A549 (cell line): ENCODE data around the gene MAGEA8. TPM values are rescaled to one million over a fixed set of nuclear protein-coding genes. Genes with fewer than 3 reads are reported as not detected.

Source experiments
- ATAC-seq, 2 experiments: fragments of 200-7000 bp in 1 of 2; fragments of >200 bp in 1 of 2; cut with Nextera tagmentation in 1 of 2; cut with Tn5 transposase in 1 of 2; 3 replicates each; pipeline versions ENCODE4 v1.8.0 to v1.9.1; 2018 to 2020; ENCODE audit warnings: mild to moderate bottlenecking in 1 of 2, moderate library complexity in 1 of 2
- CTCF ChIA-PET: fragments of 300-600 bp; sonication (Branson Sonifier 250); formaldehyde crosslinking; extraction: SDS; loops from one replicate; lab custom pipeline; 2021; ENCODE audit warnings: antibody characterized with exemption, inconsistent platforms; lab: Yijun Ruan, JAX
- POLR2A ChIA-PET: fragments of 350-600 bp; formaldehyde crosslinking; extraction: SDS; loops from one replicate; lab custom pipeline; 2021; ENCODE audit warnings: antibody characterized with exemption, inconsistent platforms; lab: Yijun Ruan, JAX
- DNase-seq, 2 experiments: peaks; one replicate each; pipeline versions ENCODE4 v3.0.0 to v3.0.0-alpha.2; 2011 to 2016; ENCODE audit warnings: low read depth in 1 of 2, low spot score in 1 of 2
- FAIRE-seq: peaks from 2 replicates; lab custom pipeline; 2011; peaks lifted over from hg19 to GRCh38; lab: Jason Lieb, UNC
- H3K27ac ChIP-seq, 2 experiments: fragments of >200 bp; sonication (Bioruptor Twin); formaldehyde crosslinking; 3 replicates each; pipeline ENCODE4 v1.5.1; 2016 to 2017
- H3K4me1 ChIP-seq: fragments of >200 bp; sonication (Bioruptor Twin); formaldehyde crosslinking; 3 replicates; pipeline ENCODE4 v1.6.1; 2016
- H3K4me2 ChIP-seq: fragments of >200 bp; sonication (Bioruptor Twin); formaldehyde crosslinking; 3 replicates; pipeline ENCODE4 v1.6.1; 2016
- H3K4me3 ChIP-seq: fragments of >200 bp; sonication (Bioruptor Twin); formaldehyde crosslinking; 3 replicates; pipeline ENCODE4 v1.5.1; 2016
- H3K9me3 ChIP-seq: fragments of >200 bp; sonication (Bioruptor Twin); formaldehyde crosslinking; 3 replicates; pipeline ENCODE4 v1.6.1; 2016
- BCL3 ChIP-seq: fragments of >200 bp; sonication (Bioruptor Twin); formaldehyde crosslinking; IDR thresholded peaks from 3 replicates; pipeline ENCODE4 v1.6.1; 2016
- CBX2 ChIP-seq: fragments of 200-600 bp; sonication (generic); IDR thresholded peaks from 2 replicates; pipeline ENCODE4 v1.6.1; 2016; ENCODE audit warnings: low read depth, mild to moderate bottlenecking, borderline replicate concordance
- CBX8 ChIP-seq: fragments of 200-600 bp; sonication (generic); IDR thresholded peaks from 2 replicates; pipeline ENCODE4 v1.6.1; 2016
- EHMT2 ChIP-seq: fragments of 200-600 bp; sonication (generic); IDR thresholded peaks from 2 replicates; pipeline ENCODE4 v1.6.1; 2016; ENCODE audit warnings: antibody characterized with exemption, low read depth, mild to moderate bottlenecking, moderate library complexity
- ELK1 ChIP-seq: fragments of 150-350 bp; IDR thresholded peaks from 2 replicates; pipeline ENCODE4 v1.6.1; 2014; ENCODE audit warnings: low read depth, mild to moderate bottlenecking, low read length
- ESRRA ChIP-seq: fragments of 150-350 bp; IDR thresholded peaks from 2 replicates; pipeline ENCODE4 v1.6.1; 2014; ENCODE audit warnings: mild to moderate bottlenecking, low read length, borderline replicate concordance
- FOSB ChIP-seq: fragments of 250-450 bp; sonication (Bioruptor Pico); IDR thresholded peaks from 2 replicates; pipeline ENCODE4 v1.5.0; 2020; ENCODE audit warnings: mild to moderate bottlenecking, moderate library complexity
- FOSL2 ChIP-seq, 2 experiments: fragments of 450-650 bp in 1 of 2; fragments of >200 bp in 1 of 2; sonication (Bioruptor Twin) in 1 of 2; formaldehyde crosslinking; IDR thresholded peaks; 2 replicates each; pipeline versions ENCODE4 v1.5.0 to v1.6.1; 2016 to 2020; ENCODE audit warnings: mild to moderate bottlenecking in 1 of 2, moderate library complexity in 1 of 2
- GATA3 ChIP-seq: IDR thresholded peaks from 2 replicates; pipeline ENCODE4 v1.6.1; 2012; ENCODE audit warnings: borderline replicate concordance
- HDAC2 ChIP-seq: fragments of 200-600 bp; sonication (generic); IDR thresholded peaks from 2 replicates; pipeline ENCODE4 v1.6.1; 2016
- HEYL ChIP-seq: fragments of 250-450 bp; sonication (Bioruptor Pico); IDR thresholded peaks from 2 replicates; pipeline ENCODE4 v1.8.0; 2021; ENCODE audit warnings: mild to moderate bottlenecking, moderate library complexity
- HMGXB4 ChIP-seq: fragments of 250-450 bp; sonication (Bioruptor Pico); IDR thresholded peaks from 2 replicates; pipeline ENCODE4 v1.5.0; 2021; ENCODE audit warnings: mild to moderate bottlenecking, moderate library complexity, borderline replicate concordance
- HOXB13 ChIP-seq: fragments of 250-450 bp; sonication (Bioruptor Pico); IDR thresholded peaks from 2 replicates; pipeline ENCODE4 v1.5.0; 2020; ENCODE audit warnings: low read depth, mild to moderate bottlenecking, moderate library complexity
- JUN ChIP-seq, 2 experiments: fragments of >200 bp; sonication (Bioruptor Twin); formaldehyde crosslinking; IDR thresholded peaks; 2 replicates in 1 of 2; 3 replicates in 1 of 2; pipeline ENCODE4 v1.6.1; 2016 to 2017
- KDM1A ChIP-seq: fragments of 200-600 bp; sonication (generic); IDR thresholded peaks from 2 replicates; pipeline ENCODE4 v1.6.1; 2016; ENCODE audit warnings: low read depth, mild to moderate bottlenecking
- KDM5A ChIP-seq: fragments of 200-600 bp; sonication (generic); IDR thresholded peaks from 2 replicates; pipeline ENCODE4 v1.6.1; 2016; ENCODE audit warnings: antibody characterized with exemption, mild to moderate bottlenecking
- MAFK ChIP-seq: fragments of 450-650 bp; IDR thresholded peaks from 2 replicates; pipeline ENCODE4 v1.6.1; 2014; ENCODE audit not compliant: partially characterized antibody
- MAZ ChIP-seq: fragments of 150-350 bp; IDR thresholded peaks from 2 replicates; pipeline ENCODE4 v1.6.1; 2014; ENCODE audit warnings: antibody characterized with exemption, low read depth, low read length, borderline replicate concordance
- NR3C1 ChIP-seq: fragments of >200 bp; sonication (Bioruptor Twin); formaldehyde crosslinking; IDR thresholded peaks from 3 replicates; pipeline ENCODE4 v1.6.1; 2017
- POLR2AphosphoS2 ChIP-seq: conservative IDR thresholded peaks from 2 replicates; pipeline ENCODE4 v1.6.1; 2012; ENCODE audit warnings: low read length, improper control_type of control experiment, inconsistent platforms
- RARB ChIP-seq: fragments of 250-450 bp; sonication (Bioruptor Pico); IDR thresholded peaks from 2 replicates; pipeline ENCODE4 v1.8.0; 2021; ENCODE audit warnings: mild to moderate bottlenecking, moderate library complexity
- RFX5 ChIP-seq: fragments of 450-650 bp; IDR thresholded peaks from 2 replicates; pipeline ENCODE4 v1.7.1; 2014; ENCODE audit warnings: antibody characterized with exemption, mild to moderate bottlenecking, moderate library complexity
- RNF2 ChIP-seq: fragments of 200-600 bp; sonication (generic); IDR thresholded peaks from 2 replicates; pipeline ENCODE4 v1.6.1; 2016; ENCODE audit warnings: low read depth, mild to moderate bottlenecking, antibody characterized with exemption, moderate library complexity, borderline replicate concordance
- SREBF2 ChIP-seq: fragments of 450-650 bp; IDR thresholded peaks from 2 replicates; pipeline ENCODE4 v1.6.1; 2014; ENCODE audit warnings: mild to moderate bottlenecking, moderate library complexity
- TFCP2L1 ChIP-seq: fragments of 250-450 bp; sonication (Bioruptor Pico); IDR thresholded peaks from 2 replicates; pipeline ENCODE4 v1.5.0; 2021; ENCODE audit warnings: mild to moderate bottlenecking
- WGBS: methylation state at CpG from one replicate; pipeline ENCODE4 v1.1.6; 2017; ENCODE audit errors: missing lambda C conversion rate; 5-methylcytosine and 5-hydroxymethylcytosine counted together
- polyA plus RNA-seq, 4 experiments: library from polyadenylated mRNA; depleted of rRNA in 3 of 4; stranded (reverse); fragments of >200 nt; fragmentation: RNase III in 1 of 4; extraction: RNeasy Plus Mini Kit Qiagen cat#74134 plus additional on column Dnase treatment in 1 of 4; gene quantifications; 2 replicates in 3 of 4; 3 replicates in 1 of 4; pipeline ENCODE4 v1.2.3, GENCODE V29; 2011 to 2017
- TF ChIP-seq, protein P1 (sequence below): IDR thresholded peaks from 2 replicates; pipeline ENCODE4 v1.6.1; 2012

Gene MAGEA8
- polyA plus RNA-seq, 2 of the 4 experiments (the other 2 are of a cell fraction) = not detected

DNA sequence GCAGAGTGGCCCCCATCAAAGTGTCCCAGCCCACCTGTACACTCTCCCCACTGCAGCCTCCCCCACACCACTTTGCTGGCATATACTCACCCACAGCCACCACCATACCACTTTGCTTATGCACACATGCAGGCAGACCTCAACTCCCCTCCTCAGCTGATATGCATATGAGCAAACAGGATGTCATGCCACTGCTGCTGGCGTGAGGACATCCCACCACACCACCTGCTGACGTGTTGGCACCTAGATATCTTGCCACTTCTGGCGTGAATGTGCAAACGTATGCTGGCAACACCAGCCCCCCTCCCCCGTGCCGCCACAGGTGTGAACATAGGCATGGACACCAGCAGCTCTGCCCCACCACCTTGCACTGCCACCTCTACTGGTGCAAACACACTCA is 22.4 kb upstream of the MAGEA8 start:
- no peak for DNase-seq
- Histone ChIP-seq H3K4me2 (no peak overlapping the region), H3K9me3 (0 out of 3 replicates have a peak, but pooled peaks cover 2% of the 10 kb centered on the region), H3K4me3 (no peak overlapping the region), H3K27ac (no peak overlapping the region), H3K4me1 (no peaks in the 10 kb centered on the region)
- no peak for FAIRE-seq
- POLR2A ChIA-PET = no interaction called here
- CTCF ChIA-PET = no interaction called here
- ATAC-seq = no peak
- TF ChIP-seq JUN (IDR thresholded peaks at IDR 0.05) = no peak
- WGBS = 20% methylated on average over 1 of the region's 6 CpGs

DNA sequence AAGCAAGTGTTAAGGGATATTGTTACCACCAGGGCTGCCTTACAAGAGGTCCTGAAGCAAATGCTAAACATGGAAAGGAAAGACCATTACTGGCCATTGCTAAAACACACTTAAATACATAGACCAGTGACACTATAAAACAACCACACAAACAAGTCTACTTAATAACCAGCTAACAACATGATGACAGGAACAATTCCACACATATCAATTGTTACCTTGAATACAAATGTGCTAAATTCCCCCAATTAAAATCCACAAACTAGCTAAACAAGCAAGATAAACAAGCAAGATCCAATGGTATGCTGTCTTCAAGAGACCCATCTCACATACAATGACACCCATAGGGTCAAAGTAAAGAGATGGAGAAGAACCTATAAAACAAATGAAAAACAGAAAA is 20.5 kb upstream of the MAGEA8 start:
- FAIRE-seq = no peak
- Histone ChIP-seq H3K9me3 (0 out of 3 replicates have a peak, but pooled peaks cover 2% of the 10 kb centered on the region), H3K4me2 (no peak overlapping the region), H3K4me3 (no peak overlapping the region), H3K27ac (no peak overlapping the region), H3K4me1 (no peaks in the 10 kb centered on the region)
- ATAC-seq = no peak
- ChIA-PET POLR2A (no interaction called here), CTCF (interaction anchor here (1.2 kb wide), 1 partner anchor 11 kb away, joined by 3 read pairs; no protein-coding TSS in a partner anchor)
- no peak for TF ChIP-seq RARB
- TF ChIP-seq, protein P1, sequence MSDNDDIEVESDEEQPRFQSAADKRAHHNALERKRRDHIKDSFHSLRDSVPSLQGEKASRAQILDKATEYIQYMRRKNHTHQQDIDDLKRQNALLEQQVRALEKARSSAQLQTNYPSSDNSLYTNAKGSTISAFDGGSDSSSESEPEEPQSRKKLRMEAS = no peak
- TF ChIP-seq GATA3 = no peak
- no peak for TF ChIP-seq RFX5
- no peak for TF ChIP-seq HDAC2
- TF ChIP-seq HEYL = no peak
- no peak for TF ChIP-seq CBX2
- DNase-seq = no peak

- FAIRE-seq (no peak), DNase-seq (no peak), ATAC-seq (no peak)
- ChIA-PET CTCF (no interaction called here), POLR2A (no interaction called here)
- Histone ChIP-seq H3K4me3 (no peak overlapping the region), H3K4me1 (no peaks in the 10 kb centered on the region), H3K27ac (no peak overlapping the region), H3K4me2 (no peak overlapping the region), H3K9me3 (no peaks in the 10 kb centered on the region)
- no peak for TF ChIP-seq HEYL
- TF ChIP-seq BCL3 = no peak
- no peak for TF ChIP-seq KDM1A
- TF ChIP-seq SREBF2 = no peak
- no peak for TF ChIP-seq POLR2AphosphoS2
- no peak for TF ChIP-seq CBX8
- no peak for TF ChIP-seq ESRRA
- no peak for TF ChIP-seq ELK1
- no peak for TF ChIP-seq RNF2
- no peak for TF ChIP-seq HOXB13 (CRISPR knock-in tag)
- TF ChIP-seq TFCP2L1 (CRISPR knock-in tag) = no peak
- no peak for TF ChIP-seq MAFK
- TF ChIP-seq MAZ = no peak
- no peak for TF ChIP-seq EHMT2
- no peak for TF ChIP-seq FOSL2 (IDR thresholded peaks at IDR 0.05)
- no peak for TF ChIP-seq FOSL2 (CRISPR knock-in tag; IDR thresholded peaks at IDR 0.05)
- no peak for TF ChIP-seq FOSB (CRISPR knock-in tag)
- no peak for TF ChIP-seq HMGXB4 (CRISPR knock-in tag)
- TF ChIP-seq KDM5A = no peak
- no peak for TF ChIP-seq NR3C1
- 59% methylated on average over 2 of the region's 2 CpGs for WGBS
Measured at GRCh38 chrX:149865390-149865789, 15.6 kb upstream of the MAGEA8 start.
